H1 (cell line): ENCODE measurements around the gene ALG1. TPM values are rescaled to one million over a fixed set of nuclear protein-coding genes. Genes with fewer than 3 reads are reported as not detected.

Experiments used
- CTCF ChIA-PET: fragments of 300-600 bp; sonication (Branson Sonifier 250); formaldehyde crosslinking; loops from one replicate; lab custom pipeline; 2021; ENCODE audit not compliant: partially characterized antibody; lab: Charles Lee
- POLR2A ChIA-PET: fragments of 300-600 bp; sonication (Branson Sonifier 250); formaldehyde crosslinking; loops from one replicate; lab custom pipeline; 2021; ENCODE audit warnings: inconsistent platforms; ENCODE audit not compliant: partially characterized antibody; lab: Charles Lee
- DNase-seq, 2 experiments: peaks; one replicate each; pipeline versions ENCODE4 v3.0.0 to v3.0.0-alpha.2; 2010 to 2022; ENCODE audit warnings: low spot score in 2 of 2, low read depth in 1 of 2, mixed read lengths in 1 of 2
- FAIRE-seq: peaks from 2 replicates; lab custom pipeline; 2011; peaks lifted over from hg19 to GRCh38; lab: Jason Lieb, UNC
- H2AFZ ChIP-seq: 2 replicates; pipeline ENCODE4 v1.8.1; 2012; ENCODE audit warnings: low read length, inconsistent platforms
- H2AK5ac ChIP-seq: 2 replicates; pipeline ENCODE4 v1.6.1; 2013; ENCODE audit warnings: low read depth, low read length
- H2BK120ac ChIP-seq: replicated peaks from 2 replicates; pipeline ENCODE3; 2013; ENCODE audit warnings: low read depth, low read length, inconsistent platforms
- H2BK12ac ChIP-seq: 2 replicates; pipeline ENCODE4 v1.6.1; 2013; ENCODE audit warnings: low read depth, low read length
- H2BK15ac ChIP-seq: 2 replicates; pipeline ENCODE4 v1.6.1; 2013; ENCODE audit warnings: low read length
- H2BK20ac ChIP-seq: 2 replicates; pipeline ENCODE4 v1.6.1; 2013; ENCODE audit warnings: low read length
- H2BK5ac ChIP-seq: 2 replicates; pipeline ENCODE4 v1.6.1; 2013; ENCODE audit warnings: low read depth, low read length
- H3K14ac ChIP-seq: 2 replicates; pipeline ENCODE4 v1.6.1; 2013; ENCODE audit warnings: inconsistent platforms; ENCODE audit not compliant: insufficient read length
- H3K18ac ChIP-seq: 2 replicates; pipeline ENCODE4 v1.6.1; 2013; ENCODE audit warnings: low read length; ENCODE audit errors: extremely low read depth
- H3K23ac ChIP-seq: 2 replicates; pipeline ENCODE4 v1.6.1; 2013; ENCODE audit warnings: inconsistent platforms; ENCODE audit not compliant: insufficient read length
- H3K23me2 ChIP-seq: 2 replicates; pipeline ENCODE4 v1.6.1; 2013; ENCODE audit warnings: low read depth, low read length
- H3K27ac ChIP-seq: 2 replicates; pipeline ENCODE4 v1.6.1; 2011; ENCODE audit warnings: low read depth, low read length, inconsistent platforms
- H3K27me3 ChIP-seq, 4 experiments: replicated peaks in 1 of 4; 1 replicate in 1 of 4; 2 replicates in 3 of 4; pipeline versions ENCODE4 v1.6.1 to v1.8.1; 2011 to 2013; ENCODE audit warnings: low read length in 3 of 4, mild to moderate bottlenecking in 3 of 4, inconsistent platforms in 2 of 4, mixed read lengths in 2 of 4, moderate library complexity in 1 of 4; ENCODE audit not compliant: control insufficient read depth in 3 of 4, insufficient read depth in 3 of 4; ENCODE audit errors: extremely low read depth in 1 of 4
- H3K36me3 ChIP-seq, 4 experiments: 2 replicates each; pipeline versions ENCODE4 v1.6.1 to v1.8.1; 2011 to 2013; ENCODE audit warnings: mild to moderate bottlenecking in 4 of 4, low read length in 3 of 4, moderate library complexity in 2 of 4, control low read depth in 1 of 4, inconsistent platforms in 1 of 4; ENCODE audit not compliant: insufficient read depth in 4 of 4, control insufficient read depth in 2 of 4
- H3K4ac ChIP-seq: replicated peaks from 2 replicates; pipeline ENCODE3; 2013; ENCODE audit warnings: low read length, low read depth, mixed read lengths, inconsistent platforms; ENCODE audit not compliant: insufficient read length
- H3K4me1 ChIP-seq, 4 experiments: replicated peaks in 1 of 4; 1 replicate in 1 of 4; 2 replicates in 3 of 4; pipeline versions ENCODE4 v1.6.1 to v1.8.1; 2011 to 2013; ENCODE audit warnings: low read length in 3 of 4, inconsistent platforms in 2 of 4, mixed read lengths in 1 of 4; ENCODE audit not compliant: insufficient read depth in 4 of 4, control insufficient read depth in 3 of 4
- H3K4me2 ChIP-seq, 2 experiments: 2 replicates each; pipeline versions ENCODE4 v1.6.1 to v1.8.1; 2011 to 2013; ENCODE audit warnings: low read depth in 2 of 2, low read length in 2 of 2, control low read depth in 1 of 2, inconsistent platforms in 1 of 2, mild to moderate bottlenecking in 1 of 2; ENCODE audit not compliant: insufficient read depth in 1 of 2
- H3K4me3 ChIP-seq, 4 experiments: fragments of 200-600, 300-600 bp in 1 of 4; sonication (generic), shearing (Covaris generic), sonication (Bioruptor Twin) in 1 of 4; 2 replicates each; pipeline versions ENCODE4 v1.5.1 to v1.8.1; 2011 to 2016; ENCODE audit warnings: low read length in 4 of 4, low read depth in 3 of 4, control low read depth in 2 of 4, inconsistent platforms in 2 of 4, mild to moderate bottlenecking in 2 of 4, mixed read lengths in 1 of 4, moderate library complexity in 1 of 4; ENCODE audit not compliant: insufficient read depth in 2 of 4; ENCODE audit errors: extremely low read depth in 1 of 4
- H3K56ac ChIP-seq: replicated peaks from 2 replicates; pipeline ENCODE3; 2013; ENCODE audit warnings: low read depth, mild to moderate bottlenecking, mixed read lengths, low read length, inconsistent platforms; ENCODE audit not compliant: insufficient read length
- H3K79me1 ChIP-seq: 2 replicates; pipeline ENCODE4 v1.6.1; 2013; ENCODE audit warnings: low read depth, low read length, control low read depth
- H3K79me2 ChIP-seq, 2 experiments: 2 replicates each; pipeline versions ENCODE4 v1.6.1 to v1.8.1; 2012 to 2013; ENCODE audit warnings: low read length in 2 of 2, mild to moderate bottlenecking in 2 of 2, inconsistent platforms in 1 of 2; ENCODE audit not compliant: insufficient read depth in 2 of 2, control insufficient read depth in 1 of 2
- H3K9ac ChIP-seq, 4 experiments: replicated peaks in 1 of 4; 1 replicate in 1 of 4; 2 replicates in 3 of 4; pipeline versions ENCODE4 v1.6.1 to v1.8.1; 2011 to 2013; ENCODE audit warnings: low read depth in 3 of 4, low read length in 3 of 4, control low read depth in 2 of 4, mild to moderate bottlenecking in 2 of 4, moderate library complexity in 2 of 4, inconsistent platforms in 1 of 4; ENCODE audit errors: extremely low read depth in 1 of 4
- H3K9me3 ChIP-seq, 2 experiments: 2 replicates each; pipeline versions ENCODE4 v1.6.1 to v1.8.1; 2012 to 2013; ENCODE audit warnings: mild to moderate bottlenecking in 2 of 2, moderate library complexity in 2 of 2, control low read depth in 1 of 2, inconsistent platforms in 1 of 2, low read depth in 1 of 2, low read length in 1 of 2, mixed read lengths in 1 of 2; ENCODE audit not compliant: insufficient read depth in 2 of 2
- H4K20me1 ChIP-seq, 2 experiments: replicated peaks in 1 of 2; 2 replicates each; pipeline versions ENCODE3 to v1.8.1; 2011 to 2013; ENCODE audit warnings: inconsistent platforms in 2 of 2, low read length in 2 of 2, mild to moderate bottlenecking in 1 of 2; ENCODE audit not compliant: insufficient read depth in 2 of 2, control insufficient read depth in 1 of 2
- H4K5ac ChIP-seq: 2 replicates; pipeline ENCODE4 v1.6.1; 2013; ENCODE audit warnings: low read length, low read depth, mixed read lengths, inconsistent platforms; ENCODE audit not compliant: insufficient read length
- H4K8ac ChIP-seq: 2 replicates; pipeline ENCODE4 v1.8.0; 2013; ENCODE audit warnings: mild to moderate bottlenecking, moderate library complexity, low read length, inconsistent platforms; ENCODE audit not compliant: insufficient read depth; ENCODE audit errors: extremely low read depth
- H4K91ac ChIP-seq: replicated peaks from 2 replicates; pipeline ENCODE3; 2013; ENCODE audit warnings: low read length, mixed read lengths, inconsistent platforms; ENCODE audit not compliant: insufficient read length
- ATF2 ChIP-seq: IDR thresholded peaks from 2 replicates; pipeline ENCODE4 v1.6.1; 2012; ENCODE audit warnings: low read length, inconsistent platforms
- CHD2 ChIP-seq: IDR thresholded peaks from 2 replicates; pipeline ENCODE4 v1.6.1; 2012; ENCODE audit warnings: low read length, improper control_type of control experiment
- EGR1 ChIP-seq: IDR thresholded peaks from 2 replicates; pipeline ENCODE4 v1.6.1; 2011; ENCODE audit warnings: low read depth, low read length, borderline replicate concordance
- MAX ChIP-seq: IDR thresholded peaks from 2 replicates; pipeline ENCODE4 v1.6.1; 2012; ENCODE audit warnings: inconsistent platforms
- SIN3A ChIP-seq, 2 experiments: IDR thresholded peaks in 1 of 2; conservative IDR thresholded peaks in 1 of 2; 2 replicates each; pipeline ENCODE4 v1.6.1; 2011 to 2012; ENCODE audit warnings: low read length in 2 of 2, improper control_type of control experiment in 1 of 2, low read depth in 1 of 2, mild to moderate bottlenecking in 1 of 2
- SP4 ChIP-seq: IDR thresholded peaks from 2 replicates; pipeline ENCODE4 v1.6.1; 2012; ENCODE audit warnings: low read length, inconsistent platforms
- SUZ12 ChIP-seq: fragments of 200-600 bp; sonication (generic); IDR thresholded peaks from 2 replicates; pipeline ENCODE4 v1.6.1; 2012; ENCODE audit warnings: mild to moderate bottlenecking, inconsistent platforms, low read length, moderate library complexity, mixed read lengths
- whole genome bisulfite sequencing, 2 experiments: shearing (Covaris generic) in 1 of 2; methylation state at CpG; one replicate each; pipeline versions ENCODE4 v1.1.6 to v1.1.7; 2013 to 2015; ENCODE audit warnings: low lambda C conversion rate in 2 of 2, mixed read lengths in 2 of 2, inconsistent platforms in 1 of 2, low coverage in 1 of 2, missing lambda C conversion rate in 1 of 2; ENCODE audit not compliant: insufficient replicate concordance in 2 of 2, insufficient coverage in 1 of 2, insufficient read length in 1 of 2; ENCODE audit errors: extremely low coverage in 1 of 2, missing lambda C conversion rate in 1 of 2; 5-methylcytosine and 5-hydroxymethylcytosine counted together
- polyA plus RNA-seq, 7 experiments: library from polyadenylated mRNA; depleted of rRNA in 3 of 7; stranded (reverse) in 5 of 7; unstranded in 2 of 7; fragments of >200 nt in 5 of 7; fragments of 200-250 nt in 2 of 7; gene quantifications; 1 replicate in 5 of 7; 2 replicates in 1 of 7; 4 replicates in 1 of 7; pipeline versions ENCODE4 v1.2.1 to v1.2.3, GENCODE V29; 2011 to 2013; ENCODE audit warnings: missing spikeins in 2 of 7, mixed read lengths in 2 of 7
- total RNA-seq: library from RNA; stranded (reverse); fragmentation: NEBNext Ultra II Directional; extraction: Animal tissue kit (Norgen Biotek cat#: 25700); gene quantifications from 2 replicates; pipeline ENCODE4 v1.2.1, GENCODE V29; 2021

ALG1 gene
- total and polyA plus RNA-seq, 2 of the 8 experiments (the other 6 are each of a cell fraction or from before 2014, with no cell fraction given), result 34.8 to 46.5 TPM

GRCh38 chr16:5073279-5073629, 1.6 kb downstream of the ALG1 start:
- peaks cover 0 to 1% of the 10 kb centered on the region in 2 experiments for H4K20me1 ChIP-seq
- H4K5ac ChIP-seq, result no peak overlapping the region
- H2BK120ac ChIP-seq, result no peak overlapping the region
- H3K56ac ChIP-seq, result no peak overlapping the region
- no peak overlapping the region for H3K4ac ChIP-seq
- no peak overlapping the region for H3K4me3 ChIP-seq
- no peak overlapping the region for H2AK5ac ChIP-seq
- TF ChIP-seq EGR1 (no peak), SP4 (no peak), SUZ12 (no peak), MAX (no peak), CHD2 (no peak), SIN3A (conservative IDR thresholded peaks at IDR 0.05 in 1 of 2, IDR thresholded peaks at IDR 0.05 in 1 of 2; ENCODE audit: low read depth in 1 of 2, low read length in 2 of 2) (no peak), ATF2 (no peak)
- peaks cover 7 to 22% of the 10 kb centered on the region in 2 experiments for H3K79me2 ChIP-seq
- H3K79me1 ChIP-seq, result peaks cover 4% of the 10 kb centered on the region; the same call in 1 of the 2 replicates
- no peak overlapping the region for H3K18ac ChIP-seq
- H2BK15ac ChIP-seq, result no peak overlapping the region
- FAIRE-seq, result no peak
- no peak overlapping the region for H2BK12ac ChIP-seq
- H3K4me2 ChIP-seq, result no peak overlapping the region; a peak in 1 of 4 replicates
- no peak overlapping the region for H4K91ac ChIP-seq
- H3K9ac ChIP-seq, result no peak overlapping the region
- peaks cover 0 to 6% (median 5%) of the 10 kb centered on the region in 4 experiments; a peak in 5 of 7 replicates for H3K4me1 ChIP-seq
- WGBS, 2 experiments, result 82% methylated on average over 2 of the region's 2 CpGs; no CpG with 5 or more reads in 1 of the 2 experiments
- CTCF ChIA-PET, result interaction anchor here (0.6 to 27.9 kb wide), 5 partner anchors 9 to 20 kb away, joined by 3 to 625 read pairs (median 4); partner anchors contain the start of gene C16orf89
- peaks cover 0 to 27% (median 12%) of the 10 kb centered on the region in 4 experiments; a peak in 7 of 8 replicates for H3K36me3 ChIP-seq
- no peak overlapping the region for H2AFZ ChIP-seq
- H3K14ac ChIP-seq, result no peak overlapping the region
- DNase-seq, result no peak
- H3K9me3 ChIP-seq, result no peaks in the 10 kb centered on the region
- H2BK20ac ChIP-seq, result no peak overlapping the region
- no peak overlapping the region for H2BK5ac ChIP-seq
- H3K27ac ChIP-seq, result no peak overlapping the region
- H3K27me3 ChIP-seq, result 0 out of 7 replicates have a peak, but pooled peaks cover 0 to 3% (median 0%) of the 10 kb centered on the region in 4 experiments
- H3K23ac ChIP-seq, result no peak overlapping the region
- H3K23me2 ChIP-seq, result peaks cover 6% of the 10 kb centered on the region
- POLR2A ChIA-PET, result interaction anchor here (0.6 to 2.7 kb wide), 6 partner anchors 11 to 667 kb away, joined by 3 to 17 read pairs (median 3); no protein-coding TSS in a partner anchor
- no peak overlapping the region for H4K8ac ChIP-seq
